GM18511 (cell line): Measurements from ENCODE around the gene GNS.

Source experiments
- ATAC-seq: cut with Tn5 transposase; IDR thresholded peaks from one replicate; pipeline ENCODE4 v1.9.1; 2021; ENCODE audit warnings: mild to moderate bottlenecking, moderate library complexity; ENCODE audit not compliant: unreplicated experiment

Gene GNS

GRCh38 chr12:64737539-64737938, 21.7 kb downstream of the GNS start:
- ATAC-seq: no peak

- no peak for ATAC-seq
Observed at GRCh38 chr12:64736771-64737170, 22.4 kb downstream of the GNS start.

- no peak for ATAC-seq
Observed at GRCh38 chr12:64735442-64735841, 23.8 kb downstream of the GNS start.

- no peak for ATAC-seq
Observed at GRCh38 chr12:64733857-64734256, 25.3 kb downstream of the GNS start.

DNA sequence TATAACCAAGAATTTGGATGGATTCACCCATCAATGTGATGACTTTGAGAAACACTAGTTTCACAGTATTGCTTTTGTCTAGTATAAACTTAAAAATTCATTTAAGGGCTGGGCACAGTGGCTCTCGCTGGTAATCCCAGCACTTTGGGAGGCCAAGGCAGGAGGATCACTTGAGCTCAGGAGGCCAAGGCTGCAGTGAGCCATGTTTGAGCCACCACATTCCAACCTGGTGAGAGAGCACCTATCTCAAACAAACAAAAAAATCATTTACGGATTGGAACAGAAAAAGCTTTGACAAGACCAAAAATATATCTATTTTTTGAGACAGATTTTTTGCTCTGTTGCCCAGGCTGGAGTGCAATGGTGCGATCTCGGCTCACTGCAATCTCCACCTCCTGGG, 27.5 kb downstream of the GNS start:
- ATAC-seq: no peak

GRCh38 chr12:64730588-64730969, 28.6 kb downstream of the GNS start:
- ATAC-seq: peak; percentile 38

GRCh38 chr12:64729909-64730587, 29.2 kb downstream of the GNS start:
- peak; percentile 61 for ATAC-seq

DNA sequence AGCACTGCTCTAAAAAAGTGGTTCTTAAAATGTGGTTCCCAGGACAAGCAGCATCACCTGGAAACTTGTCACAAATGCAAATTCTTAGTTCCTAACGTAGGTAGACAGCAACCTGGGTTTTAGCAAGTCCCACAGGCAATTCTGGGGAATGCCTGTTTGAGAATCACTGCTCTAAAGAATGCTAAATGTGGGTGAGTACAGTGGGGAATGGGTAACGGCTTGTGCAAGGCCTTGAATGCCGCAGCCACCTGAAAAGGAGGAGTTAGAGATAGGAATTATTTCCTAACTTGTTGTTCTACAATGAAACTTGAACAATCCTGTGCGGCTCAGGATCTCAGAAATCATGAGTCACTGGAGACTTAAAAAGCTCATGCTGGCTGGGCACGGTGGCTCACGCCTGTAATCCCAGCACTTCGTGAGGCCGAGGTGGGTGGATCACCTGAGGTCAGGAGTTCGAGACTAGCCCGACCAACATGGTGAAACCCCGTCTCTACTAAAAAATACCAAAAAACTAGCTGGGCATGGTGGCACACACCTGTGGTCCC, 34.9 kb downstream of the GNS start:
- ATAC-seq: no peak

GRCh38 chr12:64723630-64724029, 35.6 kb downstream of the GNS start:
- ATAC-seq: no peak

- no peak for ATAC-seq
Observed at GRCh38 chr12:64722835-64723234, 36.4 kb downstream of the GNS start.

GRCh38 chr12:64720884-64721283, 38.3 kb downstream of the GNS start:
- ATAC-seq: no peak

DNA sequence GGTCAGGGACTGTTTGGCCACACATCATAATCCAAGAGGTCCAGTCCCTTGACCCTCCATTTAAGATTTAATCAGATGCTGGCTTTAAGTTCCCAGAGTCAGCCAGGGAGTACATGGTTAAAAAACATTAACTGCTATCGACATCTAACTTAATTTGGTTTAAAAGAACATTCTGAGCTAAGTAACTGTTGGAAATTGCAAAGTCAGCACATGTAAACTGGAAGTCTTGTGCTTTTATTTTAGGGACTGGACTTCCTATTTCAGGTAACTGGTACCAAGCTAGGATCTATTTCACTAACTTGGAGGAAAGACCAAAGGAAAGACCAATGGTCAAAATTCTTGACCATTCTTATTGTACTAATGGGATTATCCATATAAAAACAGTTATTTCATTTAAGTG, 40.6 kb downstream of the GNS start:
- ATAC-seq: no peak

GRCh38 chr12:64716839-64717455, 42.3 kb downstream of the GNS start:
- no peak for ATAC-seq

DNA sequence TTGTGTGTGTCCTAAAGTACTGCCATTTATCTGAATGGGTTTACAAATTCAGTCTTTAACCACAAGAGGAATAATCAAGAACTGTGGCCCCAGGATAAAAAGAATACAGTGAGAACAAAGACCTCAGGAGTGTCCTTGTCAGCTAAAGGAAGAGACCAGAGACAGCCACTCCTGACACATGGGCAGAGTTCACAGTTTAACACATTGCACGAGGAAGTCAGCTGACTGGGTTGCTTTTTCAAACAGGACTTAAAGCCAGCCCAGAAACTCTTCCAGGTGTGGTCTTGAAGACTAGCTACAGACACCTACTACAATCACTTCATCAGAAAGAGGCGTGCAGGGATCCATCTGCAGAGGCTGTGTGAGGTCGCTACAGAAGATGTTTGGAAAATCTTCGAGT, 42.8 kb downstream of the GNS start:
- no peak for ATAC-seq

DNA sequence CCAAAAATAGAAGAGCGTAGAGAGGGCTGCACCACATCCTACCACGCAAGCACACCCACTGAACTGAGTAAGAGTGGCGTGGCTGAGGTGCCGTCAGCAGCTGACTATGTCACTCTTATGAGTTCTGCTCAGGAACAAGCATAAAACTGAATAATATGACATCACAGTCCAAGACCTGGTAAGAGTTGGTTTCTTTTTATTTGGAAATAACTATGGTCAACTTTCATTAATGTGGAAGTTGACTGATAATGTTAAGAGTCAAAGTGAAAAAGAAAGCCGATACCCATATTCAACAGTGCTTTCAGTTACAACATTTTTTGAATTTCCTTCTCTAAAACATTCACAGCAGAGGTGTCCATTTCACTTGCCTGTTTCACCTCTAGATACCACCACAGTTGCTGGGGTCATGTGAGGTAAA, 44.6 kb downstream of the GNS start:
- peak; percentile 86 for ATAC-seq

GRCh38 chr12:64713376-64713775, 45.8 kb downstream of the GNS start:
- ATAC-seq: no peak

GRCh38 chr12:64709429-64709828, 49.8 kb downstream of the GNS start:
- no peak for ATAC-seq

DNA sequence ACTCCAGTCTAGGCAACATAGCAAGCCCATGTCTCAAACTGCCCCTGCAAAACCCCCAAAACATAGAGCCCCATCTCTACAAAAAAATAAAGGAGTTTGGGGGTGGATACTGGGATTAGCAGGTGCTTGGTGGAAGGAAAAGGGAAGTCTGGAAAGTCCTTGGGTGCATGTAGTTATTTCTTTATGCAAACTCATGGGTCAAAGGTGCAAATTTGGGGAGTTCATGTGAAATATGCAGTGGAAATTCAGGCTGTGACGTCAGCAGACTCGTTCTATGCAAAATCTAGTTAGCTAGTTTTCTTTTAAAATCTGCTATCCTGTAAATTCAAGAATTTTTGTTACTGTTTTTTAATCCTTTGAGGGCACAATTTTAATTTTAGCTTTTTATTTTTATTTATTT, 51.3 kb downstream of the GNS start:
- ATAC-seq: no peak

GRCh38 chr12:64707362-64707761, 51.8 kb downstream of the GNS start:
- ATAC-seq: no peak

- no peak for ATAC-seq
Observed at GRCh38 chr12:64706857-64707256, 52.3 kb downstream of the GNS start.

DNA sequence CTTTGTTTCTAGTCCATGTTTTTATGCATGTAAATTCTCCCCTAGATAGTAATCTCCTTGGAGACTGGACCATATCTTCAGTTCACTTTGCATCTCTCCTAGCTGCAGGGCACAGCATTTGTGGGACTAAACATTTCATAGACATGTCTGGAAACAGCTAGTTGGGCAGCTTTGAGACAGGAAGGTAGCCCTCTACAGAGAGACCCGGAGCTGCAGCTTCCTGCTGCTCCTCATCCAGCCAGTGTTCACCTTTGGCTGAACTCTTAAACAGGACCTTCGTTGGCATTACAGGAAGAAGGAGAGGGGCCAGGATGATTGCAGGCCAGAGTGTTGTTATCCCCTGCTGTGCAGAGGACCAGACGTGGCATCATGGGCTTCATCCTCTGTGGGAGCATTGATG, 52.9 kb downstream of the GNS start:
- ATAC-seq: no peak

DNA sequence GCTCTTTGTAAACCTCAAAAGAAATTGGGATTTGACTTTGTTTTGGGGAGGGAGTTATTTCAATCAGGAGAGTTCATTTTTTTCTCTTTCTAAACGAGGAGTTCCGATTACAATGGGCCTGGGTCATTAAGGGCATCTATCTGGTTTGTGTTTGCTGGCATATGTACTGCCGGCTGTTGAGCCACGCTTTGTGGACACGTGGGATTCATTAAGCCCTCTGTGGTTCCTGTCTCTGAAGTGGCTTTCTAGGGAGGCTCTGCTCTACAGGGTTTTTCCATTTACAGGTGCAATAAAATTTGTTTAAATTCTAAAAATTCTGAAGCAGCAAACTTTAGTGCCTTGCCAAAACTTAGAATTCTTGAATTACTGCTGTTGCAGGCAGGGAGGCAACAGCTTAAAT, 57.9 kb downstream of the GNS start:
- no peak for ATAC-seq

GRCh38 chr12:64700532-64700931, 58.7 kb downstream of the GNS start:
- ATAC-seq: no peak
